Panc1 (cell line): ENCODE measurements around the gene DLGAP1. TPM values are rescaled to one million over a fixed set of nuclear protein-coding genes. Genes with fewer than 3 reads are reported as not detected.
"Not testable (repeated sequence)": the region's sequence is repeated elsewhere in the genome, so short reads cannot be mapped to it uniquely, and the experiment has no call there.

Experiments used
- ATAC-seq: fragments of 200-7000 bp; cut with Tn5 transposase; 2 replicates; pipeline ENCODE4 v1.9.1; 2020; ENCODE audit warnings: mild to moderate bottlenecking, moderate library complexity
- Bru-seq: library from RNA; stranded (reverse); fragments of 400-500 nt; gene quantifications from one replicate; lab custom pipeline; 2021; lab: Mats Ljungman, UMichigan
- BruChase-seq, 2 experiments: library from RNA; stranded (reverse); fragments of 400-500 nt; gene quantifications; one replicate each; lab custom pipeline; 2021; lab: Mats Ljungman, UMichigan
- BruUV-seq: library from RNA; stranded (reverse); fragments of 400-500 nt; replicated peaks from 2 replicates; lab custom pipeline; 2021; lab: Mats Ljungman, UMichigan
- CTCF ChIA-PET: fragments of 300-600 bp; sonication (Branson Sonifier 250); formaldehyde crosslinking; loops from one replicate; lab custom pipeline; 2022; ENCODE audit warnings: antibody characterized with exemption; lab: Charles Lee
- POLR2A ChIA-PET: fragments of 300-600 bp; sonication (Branson Sonifier 250); formaldehyde crosslinking; loops from one replicate; lab custom pipeline; 2022; ENCODE audit warnings: antibody characterized with exemption; lab: Charles Lee
- DNase-seq: peaks from one replicate; pipeline ENCODE4 v3.0.0-alpha.2; 2010; ENCODE audit warnings: low read depth, low spot score
- H3K27ac ChIP-seq: 2 replicates; pipeline ENCODE4 v1.5.1; 2011; ENCODE audit warnings: mild to moderate bottlenecking, low read length, inconsistent platforms
- H3K27me3 ChIP-seq: fragments of 200-500 bp; sonication (Bioruptor generic); 2 replicates; pipeline ENCODE4 v1.6.0; 2014; ENCODE audit warnings: low read length, inconsistent platforms; ENCODE audit not compliant: control insufficient read depth, insufficient read depth
- H3K36me3 ChIP-seq: fragments of 200-500 bp; sonication (Bioruptor generic); 2 replicates; pipeline ENCODE4 v1.5.1; 2014; ENCODE audit warnings: inconsistent platforms, mild to moderate bottlenecking, low read length, moderate library complexity; ENCODE audit not compliant: control insufficient read depth, insufficient read depth
- H3K4me1 ChIP-seq: 2 replicates; pipeline ENCODE4 v1.5.1; 2011; ENCODE audit warnings: inconsistent platforms, mild to moderate bottlenecking, low read length, moderate library complexity; ENCODE audit not compliant: control insufficient read depth, insufficient read depth
- H3K4me3 ChIP-seq, 2 experiments: 2 replicates each; pipeline ENCODE4 v1.5.1; 2011 to 2012; ENCODE audit warnings: low read depth in 2 of 2, low read length in 2 of 2, mild to moderate bottlenecking in 2 of 2, inconsistent platforms in 1 of 2, moderate library complexity in 1 of 2
- H3K9me3 ChIP-seq: fragments of 200-500 bp; sonication (Bioruptor generic); 2 replicates; pipeline ENCODE4 v1.5.1; 2014; ENCODE audit warnings: low read depth, mild to moderate bottlenecking, inconsistent platforms, low read length, moderate library complexity; ENCODE audit not compliant: control insufficient read depth, insufficient read depth
- CTCF ChIP-seq: fragments of 450-650 bp; IDR thresholded peaks from 2 replicates; pipeline ENCODE4 v1.5.1; 2017; ENCODE audit warnings: mild to moderate bottlenecking
- POLR2AphosphoS5 ChIP-seq: IDR thresholded peaks from 2 replicates; pipeline ENCODE4 v1.6.1; 2012; ENCODE audit warnings: mild to moderate bottlenecking, low read depth, low read length, moderate library complexity
- REST ChIP-seq, 2 experiments: IDR thresholded peaks; 2 replicates each; pipeline ENCODE4 v1.6.1; 2011 to 2012; ENCODE audit warnings: low read depth in 2 of 2, control low read depth in 1 of 2, low read length in 1 of 2, mild to moderate bottlenecking in 1 of 2, moderate library complexity in 1 of 2; ENCODE audit not compliant: insufficient read depth in 1 of 2
- SIN3A ChIP-seq: IDR thresholded peaks from 2 replicates; pipeline ENCODE4 v1.6.1; 2012; ENCODE audit warnings: low read depth, mild to moderate bottlenecking, low read length, moderate library complexity, borderline replicate concordance; ENCODE audit not compliant: insufficient read depth
- TCF7L2 ChIP-seq: IDR thresholded peaks from 2 replicates; pipeline ENCODE4 v1.6.1; 2011; ENCODE audit warnings: mild to moderate bottlenecking, low read depth, low read length, inconsistent platforms
- in situ Hi-C: cut with HindIII; loops from 2 replicates; pipeline ENCODE4 v1.10.0; 2016; ENCODE audit warnings: low sequenced_read_pairs, low pct_unique_long_range_greater_than_20kb
- intact Hi-C: fragments of 100-400 bp; cut with micrococcal nuclease; formaldehyde crosslinking; loops from one replicate; pipeline ENCODE4 v1.10.0; 2022; ENCODE audit not compliant: unreplicated experiment
- long read RNA-seq: library from polyadenylated mRNA; unstranded; transcript quantifications from one replicate; pipeline ENCODE4 v2.0.0, GENCODE V29; 2021; ENCODE audit not compliant: unreplicated experiment
- polyA plus RNA-seq: library from polyadenylated mRNA; unstranded; fragments of >200 nt; gene quantifications from one replicate; pipeline ENCODE4 v1.2.1, GENCODE V29; 2012; ENCODE audit warnings: missing spikeins; ENCODE audit not compliant: insufficient read length
- total RNA-seq: library from RNA; stranded (reverse); gene quantifications from one replicate; pipeline ENCODE4 v1.2.1, GENCODE V29; 2021; ENCODE audit not compliant: unreplicated experiment

DLGAP1 gene
- total RNA-seq (1.8 TPM), Bru-seq, nascent RNA (percentile 21 among the genes with signal in this experiment), BruChase-seq, experiment 1, labeled RNA remaining after a 2-hour chase (percentile 19 among the genes with signal in this experiment), BruChase-seq, experiment 2, labeled RNA remaining after a 6-hour chase (percentile 22 among the genes with signal in this experiment)
- 0.82 TPM for polyA plus RNA-seq
- long read RNA-seq, partial matches to known transcripts: 1 of 7 reads
- long read RNA-seq, other reads (novel, unspliced or antisense): 6 of 7 reads

GRCh38 chr18:4455113-4455811 lies at the start of gene DLGAP1:
Gene DLGAP1, minus strand, starts transcription at chr18:4455307.
- no peak within 1 kb of the TSS for H3K27ac ChIP-seq
- no peak for ATAC-seq
- in situ Hi-C loops: no loop called here
- no peak within 1 kb of the TSS for H3K4me3 ChIP-seq
- TF ChIP-seq POLR2AphosphoS5 (no peak), REST (IDR thresholded peaks at IDR 0.05; ENCODE audit: insufficient read depth in 1 of 2, low read depth in 2 of 2, low read length in 1 of 2) (no peak), CTCF (no peak), TCF7L2 (no peak), SIN3A (no peak)
- intact Hi-C loops: no loop called here
- POLR2A ChIA-PET: no interaction called here
- no peak for DNase-seq
- no peaks in the 10 kb centered on the region for H3K36me3 ChIP-seq
- H3K4me1 ChIP-seq: no peaks in the 10 kb centered on the region
- BruUV-seq: no TSS peak
- no peaks in the 10 kb centered on the region for H3K9me3 ChIP-seq
- H3K27me3 ChIP-seq: no peaks in the 10 kb centered on the region
- CTCF ChIA-PET: no interaction called here

- ATAC-seq, H3K9me3 ChIP-seq, in situ Hi-C loops, H3K36me3 ChIP-seq, H3K27ac ChIP-seq, CTCF ChIA-PET, DNase-seq, POLR2A ChIA-PET, H3K27me3 ChIP-seq, H3K4me1 ChIP-seq, BruUV-seq, intact Hi-C loops, H3K4me3 ChIP-seq: not testable (repeated sequence)
These were observed 39.7 kb upstream of the DLGAP1 start for GRCh38 chr18:4494703-4495284.
